ENCODE data around the gene LAYN. TPM values are rescaled to one million over a fixed set of nuclear protein-coding genes. Genes with fewer than 3 reads are reported as not detected.

LAYN gene
- polyA plus RNA-seq, 2 of the 4 experiments (the other 2 are of a cell fraction), result 4.1 to 9.0 TPM

DNA sequence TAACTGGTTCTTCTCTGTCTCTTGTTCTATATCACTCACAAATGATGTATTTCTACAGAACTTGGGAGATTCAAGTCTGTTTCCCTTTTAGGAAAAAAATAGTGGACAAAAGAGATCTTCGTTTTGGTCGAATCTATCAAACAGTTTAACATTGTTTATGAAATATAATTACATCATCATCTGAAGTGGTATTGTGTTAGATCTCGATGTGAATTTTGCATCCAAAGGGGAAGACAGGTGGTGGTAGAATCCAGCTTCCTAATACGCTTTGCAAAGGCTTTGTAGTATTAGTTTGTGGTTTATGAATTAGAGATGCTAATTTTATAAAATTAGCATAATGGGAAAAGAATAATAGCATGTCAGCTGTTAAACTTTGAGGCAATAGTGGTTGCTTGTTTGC lies 65.2 kb downstream of the LAYN start:
- ChIA-PET POLR2A (no interaction called here), CTCF (interaction anchor here (1.2 to 1.5 kb wide), 2 partner anchors 172 to 236 kb away, joined by 3 to 6 read pairs; no protein-coding TSS in a partner anchor)
- ATAC-seq, result no peak
- Histone ChIP-seq H3K27ac (no peak overlapping the region), H3K4me3 (no peak overlapping the region), H3K9me3 (no peaks in the 10 kb centered on the region), H3K4me1 (peaks cover 28% of the 10 kb centered on the region; the same call in 2 of the 3 replicates), H3K4me2 (no peak overlapping the region)
- 67% methylated on average over 4 of the region's 4 CpGs for WGBS (ENCODE audit: missing lambda C conversion rate)
- DNase-seq (ENCODE audit: low read depth in 1 of 2, low spot score in 1 of 2), result no peak
- no peak for TF ChIP-seq ZNF302 (CRISPR knock-in tag; IDR thresholded peaks at IDR 0.05)
- no peak for TF ChIP-seq CEBPB (IDR thresholded peaks at IDR 0.05)
- no peak for TF ChIP-seq PHF8 (IDR thresholded peaks at IDR 0.05; ENCODE audit: borderline replicate concordance, low read depth)
- TF ChIP-seq, protein P1, sequence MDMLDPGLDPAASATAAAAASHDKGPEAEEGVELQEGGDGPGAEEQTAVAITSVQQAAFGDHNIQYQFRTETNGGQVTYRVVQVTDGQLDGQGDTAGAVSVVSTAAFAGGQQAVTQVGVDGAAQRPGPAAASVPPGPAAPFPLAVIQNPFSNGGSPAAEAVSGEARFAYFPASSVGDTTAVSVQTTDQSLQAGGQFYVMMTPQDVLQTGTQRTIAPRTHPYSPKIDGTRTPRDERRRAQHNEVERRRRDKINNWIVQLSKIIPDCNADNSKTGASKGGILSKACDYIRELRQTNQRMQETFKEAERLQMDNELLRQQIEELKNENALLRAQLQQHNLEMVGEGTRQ (IDR thresholded peaks at IDR 0.05), result no peak
- TF ChIP-seq NPAS2 (CRISPR knock-in tag; IDR thresholded peaks at IDR 0.05; ENCODE audit: borderline replicate concordance), result no peak
- no peak for TF ChIP-seq KDM1A (IDR thresholded peaks at IDR 0.05; ENCODE audit: low read depth)
- no peak for TF ChIP-seq MYC (IDR thresholded peaks at IDR 0.05; ENCODE audit: borderline replicate concordance, low read length)
- TF ChIP-seq, protein P2, sequence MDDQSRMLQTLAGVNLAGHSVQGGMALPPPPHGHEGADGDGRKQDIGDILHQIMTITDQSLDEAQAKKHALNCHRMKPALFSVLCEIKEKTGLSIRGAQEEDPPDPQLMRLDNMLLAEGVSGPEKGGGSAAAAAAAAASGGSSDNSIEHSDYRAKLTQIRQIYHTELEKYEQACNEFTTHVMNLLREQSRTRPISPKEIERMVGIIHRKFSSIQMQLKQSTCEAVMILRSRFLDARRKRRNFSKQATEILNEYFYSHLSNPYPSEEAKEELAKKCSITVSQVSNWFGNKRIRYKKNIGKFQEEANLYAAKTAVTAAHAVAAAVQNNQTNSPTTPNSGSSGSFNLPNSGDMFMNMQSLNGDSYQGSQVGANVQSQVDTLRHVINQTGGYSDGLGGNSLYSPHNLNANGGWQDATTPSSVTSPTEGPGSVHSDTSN (IDR thresholded peaks at IDR 0.05), result no peak
- no peak for TF ChIP-seq RAD21 (conservative IDR thresholded peaks at IDR 0.05 in 1 of 2, IDR thresholded peaks at IDR 0.05 in 1 of 2)
- no peak for TF ChIP-seq ZFP36 (IDR thresholded peaks at IDR 0.05; ENCODE audit: borderline replicate concordance, partially characterized antibody)
- no peak for TF ChIP-seq TP53 (CRISPR knock-in tag; IDR thresholded peaks at IDR 0.05)
- TF ChIP-seq FOXS1 (CRISPR knock-in tag; IDR thresholded peaks at IDR 0.05), result no peak
- TF ChIP-seq, protein P3, sequence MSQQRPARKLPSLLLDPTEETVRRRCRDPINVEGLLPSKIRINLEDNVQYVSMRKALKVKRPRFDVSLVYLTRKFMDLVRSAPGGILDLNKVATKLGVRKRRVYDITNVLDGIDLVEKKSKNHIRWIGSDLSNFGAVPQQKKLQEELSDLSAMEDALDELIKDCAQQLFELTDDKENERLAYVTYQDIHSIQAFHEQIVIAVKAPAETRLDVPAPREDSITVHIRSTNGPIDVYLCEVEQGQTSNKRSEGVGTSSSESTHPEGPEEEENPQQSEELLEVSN (IDR thresholded peaks at IDR 0.05; ENCODE audit: borderline replicate concordance, low read depth), result no peak
- no peak for FAIRE-seq

DNA sequence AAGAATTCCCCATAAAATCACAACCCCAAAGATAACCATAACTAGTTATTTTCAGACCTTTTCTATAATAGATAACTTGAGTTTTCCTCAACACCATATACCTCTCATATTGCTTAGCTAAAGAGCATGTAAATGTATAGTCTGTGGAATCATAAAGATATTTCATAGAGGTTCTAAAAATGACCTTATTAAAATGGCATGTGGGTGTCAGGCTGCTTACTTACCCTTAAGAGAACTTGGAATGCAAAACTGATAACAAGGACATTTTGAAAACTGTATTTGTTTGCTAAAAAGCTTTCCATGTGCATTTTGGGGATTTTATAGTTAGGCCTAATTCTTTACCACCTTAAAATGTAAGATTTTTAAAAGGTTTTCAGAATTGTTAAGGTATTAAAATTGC lies 66.5 kb downstream of the LAYN start:
- no peak for DNase-seq (ENCODE audit: low read depth in 1 of 2, low spot score in 1 of 2)
- TF ChIP-seq, protein P4, sequence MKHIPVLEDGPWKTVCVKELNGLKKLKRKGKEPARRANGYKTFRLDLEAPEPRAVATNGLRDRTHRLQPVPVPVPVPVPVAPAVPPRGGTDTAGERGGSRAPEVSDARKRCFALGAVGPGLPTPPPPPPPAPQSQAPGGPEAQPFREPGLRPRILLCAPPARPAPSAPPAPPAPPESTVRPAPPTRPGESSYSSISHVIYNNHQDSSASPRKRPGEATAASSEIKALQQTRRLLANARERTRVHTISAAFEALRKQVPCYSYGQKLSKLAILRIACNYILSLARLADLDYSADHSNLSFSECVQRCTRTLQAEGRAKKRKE (CRISPR knock-in tag; IDR thresholded peaks at IDR 0.05; ENCODE audit: low read depth), result no peak
- TF ChIP-seq, protein P5, sequence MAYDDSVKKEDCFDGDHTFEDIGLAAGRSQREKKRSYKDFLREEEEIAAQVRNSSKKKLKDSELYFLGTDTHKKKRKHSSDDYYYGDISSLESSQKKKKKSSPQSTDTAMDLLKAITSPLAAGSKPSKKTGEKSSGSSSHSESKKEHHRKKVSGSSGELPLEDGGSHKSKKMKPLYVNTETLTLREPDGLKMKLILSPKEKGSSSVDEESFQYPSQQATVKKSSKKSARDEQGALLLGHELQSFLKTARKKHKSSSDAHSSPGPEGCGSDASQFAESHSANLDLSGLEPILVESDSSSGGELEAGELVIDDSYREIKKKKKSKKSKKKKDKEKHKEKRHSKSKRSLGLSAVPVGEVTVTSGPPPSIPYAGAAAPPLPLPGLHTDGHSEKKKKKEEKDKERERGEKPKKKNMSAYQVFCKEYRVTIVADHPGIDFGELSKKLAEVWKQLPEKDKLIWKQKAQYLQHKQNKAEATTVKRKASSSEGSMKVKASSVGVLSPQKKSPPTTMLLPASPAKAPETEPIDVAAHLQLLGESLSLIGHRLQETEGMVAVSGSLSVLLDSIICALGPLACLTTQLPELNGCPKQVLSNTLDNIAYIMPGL (CRISPR knock-in tag; IDR thresholded peaks at IDR 0.05; ENCODE audit: borderline replicate concordance), result no peak
- TF ChIP-seq KDM1A (IDR thresholded peaks at IDR 0.05; ENCODE audit: low read depth) (no peak), GATA3 (IDR thresholded peaks at IDR 0.05; ENCODE audit: borderline replicate concordance) (no peak), CBX2 (IDR thresholded peaks at IDR 0.05; ENCODE audit: borderline replicate concordance, low read depth) (no peak), PHF8 (IDR thresholded peaks at IDR 0.05; ENCODE audit: borderline replicate concordance, low read depth) (no peak), JUN (IDR thresholded peaks at IDR 0.05) (no peak), TFCP2L1 (CRISPR knock-in tag; IDR thresholded peaks at IDR 0.05) (no peak), HOXB5 (CRISPR knock-in tag; IDR thresholded peaks at IDR 0.05) (no peak), TP53 (CRISPR knock-in tag; IDR thresholded peaks at IDR 0.05) (no peak), SMC3 (IDR thresholded peaks at IDR 0.05) (no peak), FOXS1 (CRISPR knock-in tag; IDR thresholded peaks at IDR 0.05) (no peak), HOXB13 (CRISPR knock-in tag; IDR thresholded peaks at IDR 0.05; ENCODE audit: low read depth) (no peak), MYC (IDR thresholded peaks at IDR 0.05; ENCODE audit: borderline replicate concordance, low read length) (no peak), RAD21 (conservative IDR thresholded peaks at IDR 0.05 in 1 of 2, IDR thresholded peaks at IDR 0.05 in 1 of 2) (no peak), CEBPB (IDR thresholded peaks at IDR 0.05) (no peak)
- TF ChIP-seq, protein P1 (IDR thresholded peaks at IDR 0.05), result no peak
- TF ChIP-seq, protein P2 (IDR thresholded peaks at IDR 0.05), result no peak
- TF ChIP-seq, protein P6, sequence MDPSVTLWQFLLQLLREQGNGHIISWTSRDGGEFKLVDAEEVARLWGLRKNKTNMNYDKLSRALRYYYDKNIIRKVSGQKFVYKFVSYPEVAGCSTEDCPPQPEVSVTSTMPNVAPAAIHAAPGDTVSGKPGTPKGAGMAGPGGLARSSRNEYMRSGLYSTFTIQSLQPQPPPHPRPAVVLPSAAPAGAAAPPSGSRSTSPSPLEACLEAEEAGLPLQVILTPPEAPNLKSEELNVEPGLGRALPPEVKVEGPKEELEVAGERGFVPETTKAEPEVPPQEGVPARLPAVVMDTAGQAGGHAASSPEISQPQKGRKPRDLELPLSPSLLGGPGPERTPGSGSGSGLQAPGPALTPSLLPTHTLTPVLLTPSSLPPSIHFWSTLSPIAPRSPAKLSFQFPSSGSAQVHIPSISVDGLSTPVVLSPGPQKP (IDR thresholded peaks at IDR 0.05; ENCODE audit: low read depth, low read length), result no peak
- TF ChIP-seq, protein P3 (IDR thresholded peaks at IDR 0.05; ENCODE audit: borderline replicate concordance, low read depth), result no peak
- Histone ChIP-seq H3K4me3 (no peak overlapping the region), H3K9me3 (no peaks in the 10 kb centered on the region), H3K27ac (no peak overlapping the region), H3K4me2 (no peak overlapping the region), H3K4me1 (peaks cover 22% of the 10 kb centered on the region; the same call in 2 of the 3 replicates)
- ChIA-PET POLR2A (no interaction called here), CTCF (interaction anchor here (0.6 to 1.5 kb wide), 2 partner anchors 28 to 170 kb away, joined by 3 to 6 read pairs; no protein-coding TSS in a partner anchor)
- FAIRE-seq, result no peak
- no peak for ATAC-seq

Measured in A549 (cell line).